ENCODE measurements around the gene ZMYND15.

The ZMYND15 gene

DNA sequence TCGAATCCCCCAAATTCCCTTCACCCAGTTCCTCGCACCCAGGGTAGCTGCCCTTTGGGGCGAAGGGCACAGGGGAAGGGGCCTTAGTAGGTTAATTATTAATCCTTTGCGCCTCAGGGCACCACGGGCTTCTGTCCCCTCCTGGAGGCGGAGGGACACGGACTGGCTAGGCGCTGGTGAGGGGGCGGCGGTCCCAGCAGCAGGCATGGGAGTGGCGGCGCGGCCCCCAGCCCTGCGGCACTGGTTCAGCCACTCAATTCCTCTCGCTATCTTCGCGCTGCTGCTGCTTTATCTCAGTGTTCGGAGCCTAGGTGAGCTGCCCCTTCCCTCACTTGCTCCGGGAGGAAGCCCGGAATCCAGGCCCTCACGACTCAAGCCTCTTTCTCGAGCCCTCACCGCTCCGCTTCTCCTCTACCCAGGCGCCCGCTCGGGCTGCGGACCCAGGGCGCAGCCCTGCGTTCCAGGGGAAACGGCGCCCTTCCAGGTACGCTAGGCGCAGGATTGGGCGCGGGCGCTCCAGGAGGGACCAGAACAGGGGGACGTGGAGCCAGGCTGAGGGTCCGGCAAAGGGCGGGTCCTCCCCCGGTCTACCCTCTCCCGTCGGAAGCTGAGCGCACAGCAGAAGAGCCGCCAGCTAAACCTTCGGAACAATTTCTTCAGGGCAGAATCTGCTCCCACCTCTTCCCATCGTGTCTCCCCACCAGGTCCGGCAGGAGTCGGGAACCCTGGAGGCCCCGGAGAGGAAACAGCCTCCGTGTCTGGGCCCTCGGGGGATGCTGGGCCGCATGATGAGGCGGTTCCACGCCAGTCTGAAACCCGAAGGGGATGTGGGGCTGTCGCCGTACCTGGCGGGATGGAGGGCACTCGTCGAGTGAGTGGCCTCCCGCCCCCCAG is 49.4 kb downstream of the ZMYND15 start, which contains the start of gene GLTPD2:
Gene GLTPD2 (plus strand): TSS at position 158 of the 894 bp plus-strand sequence. CDS start 48 bp downstream, at position 206.
- no peak for DNase-seq

DNA sequence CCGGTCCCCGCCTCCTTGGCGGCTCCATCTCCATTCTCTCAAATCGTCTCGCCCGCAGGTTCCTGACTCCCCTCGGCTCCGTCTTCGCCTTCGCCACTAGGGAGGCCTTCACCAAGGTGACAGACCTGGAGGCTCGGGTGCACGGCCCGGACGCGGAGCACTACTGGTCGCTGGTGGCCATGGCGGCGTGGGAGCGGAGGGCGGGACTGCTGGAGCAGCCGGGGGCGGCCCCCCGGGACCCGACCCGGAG is 50.0 kb downstream of the ZMYND15 start:
- DNase-seq = no peak

DNA sequence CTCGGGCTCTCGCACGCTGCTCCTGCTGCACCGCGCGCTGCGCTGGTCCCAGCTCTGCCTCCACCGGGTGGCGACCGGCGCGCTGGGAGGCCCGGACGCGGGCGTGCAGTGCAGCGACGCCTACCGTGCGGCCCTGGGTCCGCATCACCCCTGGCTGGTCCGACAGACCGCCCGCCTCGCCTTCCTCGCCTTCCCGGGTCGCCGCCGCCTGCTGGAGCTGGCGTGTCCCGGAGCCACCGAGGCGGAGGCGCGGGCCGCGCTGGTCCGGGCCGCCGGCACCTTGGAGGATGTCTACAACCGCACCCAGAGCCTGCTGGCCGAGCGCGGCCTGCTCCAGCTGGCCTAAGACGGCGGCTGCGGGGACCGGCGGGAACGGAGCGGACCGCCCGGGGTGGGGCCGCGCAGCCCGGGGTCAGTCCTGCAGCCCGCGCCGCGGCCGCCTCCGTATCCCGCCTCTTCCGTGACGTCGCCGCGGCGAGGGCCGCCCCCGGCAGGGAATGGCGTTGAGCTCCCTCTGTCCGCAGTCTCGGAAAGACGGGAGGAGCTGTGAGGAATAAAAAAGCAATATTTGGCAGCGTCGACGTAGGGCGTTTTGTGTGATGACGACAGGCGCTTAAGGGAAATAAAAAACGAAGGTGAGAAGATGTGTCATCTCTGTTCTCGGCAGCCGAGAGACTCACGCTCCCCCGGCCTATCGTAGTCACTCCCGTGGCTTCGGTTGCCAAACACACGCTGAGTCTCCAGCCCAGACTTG is 50.5 kb downstream of the ZMYND15 start:
- peak; percentile 55 to 72 (median 61) for DNase-seq

DNA sequence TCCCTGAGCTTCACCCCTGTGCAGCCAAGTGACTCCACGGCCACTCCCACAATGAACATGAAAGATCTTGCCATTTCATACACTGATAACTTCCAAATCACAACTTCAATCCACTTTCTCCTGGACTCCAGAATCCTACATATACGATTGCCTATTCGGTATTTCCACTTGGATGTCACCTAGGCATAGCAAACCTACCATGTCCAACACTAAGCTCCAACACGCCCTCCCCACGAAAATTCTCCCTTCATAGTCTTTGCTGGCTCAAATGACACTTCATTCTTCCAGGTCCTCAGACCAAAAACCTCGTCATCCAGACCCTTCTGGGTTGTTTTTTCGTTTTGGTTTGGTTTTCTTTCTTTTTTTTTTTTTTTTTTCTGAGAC is 51.1 kb downstream of the ZMYND15 start:
- no peak for DNase-seq

DNA sequence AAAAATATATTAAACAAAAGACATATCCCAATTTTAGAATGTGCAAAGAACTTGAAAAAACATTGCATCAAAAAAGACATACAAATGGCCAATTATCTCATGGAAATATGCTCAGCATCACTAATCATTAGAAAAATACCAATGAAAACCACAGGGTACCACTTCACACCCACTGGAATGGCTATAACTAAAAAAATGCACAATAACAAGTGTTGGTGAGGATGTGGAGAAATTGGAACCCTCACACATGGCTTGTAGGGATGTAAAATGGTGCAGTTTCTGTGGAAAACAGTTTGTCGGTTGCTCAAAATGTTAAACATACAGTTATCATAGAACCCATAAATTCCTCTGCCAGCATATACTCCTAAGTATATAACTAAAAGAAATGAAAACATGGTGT is 55.5 kb downstream of the ZMYND15 start:
- no peak for DNase-seq

Data from activated CD4-positive, CD25-positive, alpha-beta regulatory T cell (primary cell).